ENCODE data around the gene GRK4. TPM values are rescaled to one million over a fixed set of nuclear protein-coding genes. Genes with fewer than 3 reads are reported as not detected.

The GRK4 gene
- total and polyA plus RNA-seq, 2 donors (not counting 1 experiment from before 2014, with no cell fraction given) = 0.73 to 2.3 TPM

DNA sequence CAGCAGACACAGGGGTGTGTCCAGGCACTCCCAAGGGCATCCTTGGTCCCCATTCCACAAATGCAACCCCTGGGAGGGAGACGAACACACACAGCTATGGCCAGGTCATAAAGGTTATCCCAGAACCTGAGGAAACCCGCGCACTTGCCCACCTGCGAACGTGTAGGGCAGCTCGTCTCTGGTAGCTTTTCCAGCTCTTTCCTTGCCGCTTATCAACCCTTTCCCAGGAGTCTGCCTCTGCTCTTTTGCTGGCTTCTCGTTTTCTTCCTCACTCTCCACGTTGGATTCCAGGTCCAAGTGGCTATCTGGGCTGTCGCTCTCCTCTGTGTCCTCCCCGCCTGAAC, 13.6 kb upstream of the GRK4 start:
- CTCF ChIA-PET = interaction anchor here (0.5 to 3.1 kb wide), 4 partner anchors 13 to 219 kb away, joined by 3 to 10 read pairs (median 4); partner anchors contain the start of genes GRK4 and NOP14
- 97% methylated on average over 10 of the region's 11 CpGs for WGBS (ENCODE audit: insufficient coverage)

DNA sequence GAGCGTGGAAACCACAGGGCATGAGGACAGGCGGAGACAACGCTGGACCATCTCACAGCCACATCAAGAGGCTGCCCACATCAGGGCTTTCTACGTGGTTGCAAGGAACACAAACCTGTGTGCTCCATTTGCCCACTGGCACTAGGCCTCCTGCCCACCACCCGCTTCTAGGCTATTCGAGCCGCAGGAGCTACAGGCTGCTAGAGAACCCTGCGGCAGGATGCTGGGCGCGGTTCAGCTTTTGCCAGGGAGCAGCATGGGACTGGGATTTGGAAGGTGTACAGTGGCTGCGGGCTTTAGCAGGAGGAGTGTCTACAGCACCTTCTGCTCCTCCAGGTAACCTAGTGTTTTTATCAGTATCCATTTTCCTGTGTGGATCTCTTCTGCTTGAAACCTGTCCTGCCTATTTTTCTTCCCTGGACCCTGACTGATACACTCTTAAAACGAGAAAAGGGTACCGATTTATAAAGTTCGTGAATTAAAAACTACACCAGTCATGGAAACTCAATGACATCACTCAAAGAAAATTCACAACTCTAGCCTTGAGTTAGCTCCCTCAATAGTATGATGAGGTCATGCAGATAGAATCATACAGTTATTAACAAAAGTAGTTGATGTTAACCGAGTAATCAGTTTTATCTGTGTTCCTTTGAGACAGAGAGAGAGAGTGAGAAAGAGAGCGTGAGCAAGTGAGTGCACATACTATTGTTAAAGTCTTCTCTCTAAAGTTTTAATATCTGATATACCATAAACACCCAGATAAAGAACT, 13.0 kb upstream of the GRK4 start:
- Histone ChIP-seq H3K79me2 (ENCODE audit: control insufficient read depth, insufficient read depth, low read length) (no peaks in the 10 kb centered on the region), H3K9ac (ENCODE audit: low read length) (no peak overlapping the region), H4K20me1 (ENCODE audit: control insufficient read depth, insufficient read depth, low read length, poor library complexity, severe bottlenecking) (peaks cover 17% of the 10 kb centered on the region), H3K27me3 (replicated peaks in 1 of 4; ENCODE audit: control extremely low read depth in 1 of 4, control insufficient read depth in 3 of 4, insufficient read depth in 4 of 4, low read length in 3 of 4) (no peaks in the 10 kb centered on the region), H3K4me2 (replicated peaks; ENCODE audit: low read depth, low read length, poor library complexity, severe bottlenecking) (no peak overlapping the region), H3K36me3 (replicated peaks in 1 of 2; ENCODE audit: control extremely low read depth in 1 of 2, control insufficient read depth in 1 of 2, extremely low read depth in 1 of 2, insufficient read depth in 2 of 2, low read length in 1 of 2) (peaks cover 2 to 86% of the 10 kb centered on the region in 2 experiments), H3K4me1 (ENCODE audit: control insufficient read depth in 2 of 2, insufficient read depth in 2 of 2, low read length in 2 of 2) (no peaks in the 10 kb centered on the region), H2AFZ (ENCODE audit: insufficient read depth, low read depth, low read length, poor library complexity, severe bottlenecking) (no peak overlapping the region), H3K9me3 (ENCODE audit: control extremely low read depth in 1 of 3, control insufficient read depth in 2 of 3, insufficient read depth in 1 of 3, low read length in 2 of 3) (peaks cover 0 to 4% (median 0%) of the 10 kb centered on the region in 3 donors), H3K4me3 (ENCODE audit: control extremely low read depth in 1 of 5, extremely low read depth in 1 of 5, insufficient read depth in 1 of 5, low read depth in 2 of 5, low read length in 4 of 5) (no peak overlapping the region), H3K27ac (ENCODE audit: low read length in 2 of 2) (no peak overlapping the region)
- ATAC-seq (ENCODE audit: low read depth) (no peak), DNase-seq (no peak)
- Mint-ChIP-seq H3K4me1 (peaks cover 3% of the 10 kb centered on the region), H3K27ac (no peak overlapping the region), H3K4me3 (no peak overlapping the region), H3K9me3 (ENCODE audit: insufficient read depth) (no peaks in the 10 kb centered on the region), H3K27me3 (no peaks in the 10 kb centered on the region)
- intact Hi-C loops (cut with micrococcal nuclease) = no loop called here
- TF ChIP-seq, protein P1, sequence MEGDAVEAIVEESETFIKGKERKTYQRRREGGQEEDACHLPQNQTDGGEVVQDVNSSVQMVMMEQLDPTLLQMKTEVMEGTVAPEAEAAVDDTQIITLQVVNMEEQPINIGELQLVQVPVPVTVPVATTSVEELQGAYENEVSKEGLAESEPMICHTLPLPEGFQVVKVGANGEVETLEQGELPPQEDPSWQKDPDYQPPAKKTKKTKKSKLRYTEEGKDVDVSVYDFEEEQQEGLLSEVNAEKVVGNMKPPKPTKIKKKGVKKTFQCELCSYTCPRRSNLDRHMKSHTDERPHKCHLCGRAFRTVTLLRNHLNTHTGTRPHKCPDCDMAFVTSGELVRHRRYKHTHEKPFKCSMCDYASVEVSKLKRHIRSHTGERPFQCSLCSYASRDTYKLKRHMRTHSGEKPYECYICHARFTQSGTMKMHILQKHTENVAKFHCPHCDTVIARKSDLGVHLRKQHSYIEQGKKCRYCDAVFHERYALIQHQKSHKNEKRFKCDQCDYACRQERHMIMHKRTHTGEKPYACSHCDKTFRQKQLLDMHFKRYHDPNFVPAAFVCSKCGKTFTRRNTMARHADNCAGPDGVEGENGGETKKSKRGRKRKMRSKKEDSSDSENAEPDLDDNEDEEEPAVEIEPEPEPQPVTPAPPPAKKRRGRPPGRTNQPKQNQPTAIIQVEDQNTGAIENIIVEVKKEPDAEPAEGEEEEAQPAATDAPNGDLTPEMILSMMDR (IDR thresholded peaks at IDR 0.05) = no peak
- no peak for TF ChIP-seq EZH2 (IDR thresholded peaks at IDR 0.05; ENCODE audit: borderline replicate concordance, insufficient read depth, low read depth, low read length, poor library complexity, severe bottlenecking)
- POLR2A ChIA-PET = no interaction called here
- CTCF ChIA-PET = interaction anchor here (1.4 to 3.1 kb wide), 2 partner anchors 13 to 188 kb away, joined by 3 to 10 read pairs; partner anchors contain the start of genes GRK4 and NOP14
- WGBS (ENCODE audit: insufficient coverage) = 100% methylated on average over 9 of the region's 16 CpGs

More for the DNA sequence above, 13.6 kb upstream of the GRK4 start:
- Histone ChIP-seq H3K27me3 (replicated peaks in 1 of 4; ENCODE audit: control extremely low read depth in 1 of 4, control insufficient read depth in 3 of 4, insufficient read depth in 4 of 4, low read length in 3 of 4) (no peaks in the 10 kb centered on the region), H3K9ac (ENCODE audit: low read length) (no peak overlapping the region), H2AFZ (ENCODE audit: insufficient read depth, low read depth, low read length, poor library complexity, severe bottlenecking) (no peak overlapping the region), H4K20me1 (ENCODE audit: control insufficient read depth, insufficient read depth, low read length, poor library complexity, severe bottlenecking) (peaks cover 10% of the 10 kb centered on the region), H3K4me3 (ENCODE audit: control extremely low read depth in 1 of 5, extremely low read depth in 1 of 5, insufficient read depth in 1 of 5, low read depth in 2 of 5, low read length in 4 of 5) (no peak overlapping the region), H3K79me2 (ENCODE audit: control insufficient read depth, insufficient read depth, low read length) (no peaks in the 10 kb centered on the region), H3K4me2 (replicated peaks; ENCODE audit: low read depth, low read length, poor library complexity, severe bottlenecking) (no peak overlapping the region), H3K36me3 (replicated peaks in 1 of 2; ENCODE audit: control extremely low read depth in 1 of 2, control insufficient read depth in 1 of 2, extremely low read depth in 1 of 2, insufficient read depth in 2 of 2, low read length in 1 of 2) (peaks cover 2 to 89% of the 10 kb centered on the region in 2 experiments), H3K27ac (ENCODE audit: low read length in 2 of 2) (no peak overlapping the region), H3K9me3 (ENCODE audit: control extremely low read depth in 1 of 3, control insufficient read depth in 2 of 3, insufficient read depth in 1 of 3, low read length in 2 of 3) (no peaks in the 10 kb centered on the region), H3K4me1 (ENCODE audit: control insufficient read depth in 2 of 2, insufficient read depth in 2 of 2, low read length in 2 of 2) (no peaks in the 10 kb centered on the region)
- DNase-seq (no peak), ATAC-seq (ENCODE audit: low read depth) (no peak)
- intact Hi-C loops (cut with micrococcal nuclease) = no loop called here
- Mint-ChIP-seq H3K9me3 (ENCODE audit: insufficient read depth) (no peaks in the 10 kb centered on the region), H3K4me3 (no peak overlapping the region), H3K27ac (peak overlapping the region; percentile 15), H3K4me1 (peaks cover 3% of the 10 kb centered on the region), H3K27me3 (no peaks in the 10 kb centered on the region)
- POLR2A ChIA-PET = no interaction called here
- no peak for TF ChIP-seq EZH2 (IDR thresholded peaks at IDR 0.05; ENCODE audit: borderline replicate concordance, insufficient read depth, low read depth, low read length, poor library complexity, severe bottlenecking)
- TF ChIP-seq, protein P1 (IDR thresholded peaks at IDR 0.05) = no peak
